NCI-H1436 treated with DMSO at 0.1 percent for 48 hours (cell line): ENCODE measurements around the gene FAM114A1.
"Not testable (repeated sequence)": the region's sequence is repeated elsewhere in the genome, so short reads cannot be mapped to it uniquely, and the experiment has no call there.

Experiments
- DNase-seq: peaks from one replicate; lab custom pipeline; 2025; lab: John Stamatoyannopoulos, UW

Gene FAM114A1

GRCh38 chr4:38904090-38904666 is 36.6 kb downstream of the FAM114A1 start:
- no peak for DNase-seq

GRCh38 chr4:38904682-38905081 is 37.1 kb downstream of the FAM114A1 start:
- DNase-seq, result no peak

- DNase-seq, result no peak
Observed at GRCh38 chr4:38905652-38906385, 38.2 kb downstream of the FAM114A1 start.

DNA sequence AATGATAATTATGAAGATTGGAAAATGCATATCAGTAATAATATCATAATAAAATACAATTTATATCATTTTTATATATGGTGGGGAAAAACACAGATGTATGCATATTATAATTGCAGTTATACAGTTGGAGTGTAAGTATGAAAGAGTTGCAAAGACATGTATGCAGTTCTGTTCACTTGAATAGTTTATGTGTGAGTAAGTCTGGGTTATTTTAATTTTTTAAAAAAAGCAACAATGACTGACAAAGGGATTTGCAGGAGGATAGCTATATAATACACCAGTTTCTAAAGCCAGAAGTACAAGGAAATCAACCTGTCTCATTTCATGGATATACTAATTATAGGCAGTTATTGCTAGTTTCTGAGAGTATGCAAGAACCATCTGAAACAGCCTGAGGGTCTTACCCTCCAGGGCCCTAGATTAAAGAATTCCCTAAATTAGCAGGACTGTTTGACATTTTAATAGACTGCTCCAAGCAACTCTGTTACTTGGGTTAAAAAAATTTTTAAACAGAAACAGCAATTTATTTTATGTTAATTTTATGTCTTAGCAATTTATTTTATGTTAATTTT is 40.2 kb downstream of the FAM114A1 start:
- no peak for DNase-seq

GRCh38 chr4:38909015-38909414 is 41.4 kb downstream of the FAM114A1 start:
- no peak for DNase-seq

GRCh38 chr4:38911257-38911656 is 43.7 kb downstream of the FAM114A1 start:
- DNase-seq, result no peak

- DNase-seq, result no peak
Observed at GRCh38 chr4:38914854-38915253, 47.2 kb downstream of the FAM114A1 start.

DNA sequence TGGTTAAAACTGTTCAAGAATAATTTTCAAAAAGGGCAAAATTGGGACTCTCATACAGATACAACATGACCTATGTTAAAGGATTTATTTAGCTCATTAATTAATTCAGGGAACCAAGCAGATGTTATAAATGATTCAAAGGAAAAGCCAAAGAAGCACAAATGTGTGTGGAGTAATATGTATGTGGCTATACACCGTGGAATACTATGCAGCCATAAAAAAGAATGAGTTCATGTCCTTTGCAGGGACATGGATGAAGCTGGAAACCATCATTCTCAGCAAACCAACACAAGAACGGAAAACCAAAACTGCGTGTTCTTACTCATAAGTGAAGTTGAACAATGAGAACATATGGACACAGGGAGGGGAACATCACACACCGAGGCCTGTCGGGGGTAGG is 48.7 kb downstream of the FAM114A1 start:
- DNase-seq, result not testable (repeated sequence)

GRCh38 chr4:38917481-38918025 is 49.9 kb downstream of the FAM114A1 start:
- DNase-seq, result no peak

GRCh38 chr4:38919494-38919893 is 51.9 kb downstream of the FAM114A1 start:
- DNase-seq, result no peak

DNA sequence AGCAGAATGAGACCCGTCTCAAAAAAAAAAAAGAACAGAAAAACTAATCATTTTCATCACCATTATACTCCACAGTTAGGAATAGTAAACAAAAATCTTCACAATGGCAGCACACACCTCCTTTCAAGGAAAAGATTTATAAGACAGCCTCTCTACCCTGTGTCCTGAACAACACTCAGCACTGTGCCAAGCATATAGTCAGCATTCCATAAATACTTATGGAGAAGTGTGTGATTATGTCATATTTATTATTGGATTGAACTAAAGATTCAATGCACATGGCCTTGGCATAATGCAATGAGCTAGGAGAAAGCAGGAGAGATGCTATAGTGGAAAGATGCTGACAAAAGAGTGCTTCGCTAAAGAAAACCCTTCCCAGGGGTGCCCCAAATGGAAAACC is 52.6 kb downstream of the FAM114A1 start:
- DNase-seq, result no peak

GRCh38 chr4:38920677-38921076 is 53.1 kb downstream of the FAM114A1 start:
- no peak for DNase-seq

DNA sequence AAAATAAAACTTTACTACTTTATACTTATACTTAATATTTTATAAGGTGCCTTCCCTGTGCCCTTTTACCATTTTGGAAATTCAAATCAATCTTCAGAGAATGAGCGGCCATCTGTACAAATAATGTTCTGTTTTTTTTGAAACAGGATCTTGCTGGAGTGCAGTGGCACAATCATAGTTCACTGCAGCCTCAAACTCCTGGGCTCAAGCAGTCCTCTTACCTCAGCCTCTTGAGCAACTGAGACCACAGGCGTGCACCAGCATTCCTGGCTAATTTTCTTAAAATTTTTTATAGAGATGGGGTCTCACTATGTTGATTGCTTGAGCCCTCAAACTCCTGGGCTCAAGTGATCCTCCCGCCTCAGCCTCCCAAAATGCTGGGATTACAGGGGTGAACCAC is 53.5 kb downstream of the FAM114A1 start:
- DNase-seq, result no peak

DNA sequence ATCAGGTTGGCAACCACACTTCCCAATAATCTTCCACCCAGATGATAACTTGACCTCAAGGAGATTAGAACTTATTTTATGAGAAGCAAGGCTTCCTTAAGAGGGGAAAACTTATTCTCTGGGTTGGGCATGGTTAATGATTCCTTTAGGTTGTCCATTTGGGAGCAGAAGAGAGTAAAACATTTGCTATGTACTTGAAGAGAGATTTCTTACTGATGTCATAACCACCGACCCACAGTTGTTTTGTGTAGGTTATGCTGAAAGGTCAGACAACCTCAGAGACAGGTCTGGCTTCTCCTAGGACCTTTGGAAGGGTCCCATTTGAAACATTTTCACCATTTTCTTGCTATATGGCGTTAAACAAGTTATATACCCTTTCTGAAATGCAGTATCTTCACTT is 56.1 kb downstream of the FAM114A1 start:
- no peak for DNase-seq

DNA sequence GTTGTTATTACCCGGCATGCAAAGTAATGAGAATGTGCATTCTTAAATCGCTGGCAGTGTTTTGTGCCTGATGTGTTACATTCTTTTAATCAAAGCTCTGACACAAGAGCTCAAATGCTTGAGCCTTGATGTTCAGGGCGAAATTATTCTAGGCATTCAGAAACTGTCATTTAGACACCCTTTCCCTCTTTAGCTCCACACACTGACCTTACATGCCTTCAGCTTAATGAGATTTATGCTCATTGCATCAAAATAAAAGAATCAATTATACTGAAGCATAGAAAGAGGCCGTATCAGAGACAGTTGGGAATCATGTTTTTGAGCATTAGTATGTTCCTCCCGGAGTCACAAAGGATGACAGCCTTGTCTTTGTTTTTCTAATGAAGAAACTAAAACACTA is 56.7 kb downstream of the FAM114A1 start:
- no peak for DNase-seq

DNA sequence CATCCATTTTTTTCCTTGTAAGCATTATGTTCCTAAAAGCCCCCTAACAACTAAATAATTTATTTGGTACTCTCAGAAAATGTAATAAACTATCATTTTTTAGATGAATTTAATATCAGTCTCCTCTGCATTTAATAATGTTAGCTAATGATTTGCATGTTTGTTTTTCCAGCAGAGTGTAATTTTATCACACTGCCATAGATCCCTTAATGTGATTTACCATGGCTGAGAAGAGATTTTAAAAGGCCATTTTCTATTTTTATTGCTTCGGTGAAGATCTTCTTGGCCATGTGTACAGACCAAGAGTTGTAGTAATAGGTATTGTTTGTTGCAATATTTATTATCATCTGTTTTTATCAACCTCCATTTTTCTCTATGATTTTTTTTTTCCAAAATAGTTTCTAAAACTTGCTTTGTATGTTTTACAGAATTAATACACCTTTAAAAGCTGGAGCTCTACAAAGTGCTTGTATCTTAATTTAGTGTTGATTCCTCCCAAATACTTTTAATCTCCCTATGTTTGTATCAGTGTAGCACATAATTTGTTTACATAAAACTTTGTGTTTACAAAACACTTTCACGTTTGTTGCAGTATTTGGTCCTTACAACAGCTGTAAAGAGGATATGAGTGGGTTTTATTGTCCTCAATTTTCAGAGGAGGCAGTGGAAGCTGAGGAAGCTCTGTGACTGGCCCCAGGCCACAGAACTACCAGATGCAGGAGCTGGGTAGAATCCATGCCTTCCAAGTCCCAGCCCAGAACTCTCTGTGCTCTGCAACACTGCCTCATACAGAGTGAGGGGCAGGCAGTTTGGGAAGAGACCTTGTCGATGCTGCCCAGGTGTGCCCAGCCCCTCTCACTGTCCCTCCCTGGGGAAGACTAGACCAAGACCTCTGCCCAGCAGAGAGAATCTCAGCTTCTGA is 58.1 kb downstream of the FAM114A1 start:
- no peak for DNase-seq

DNA sequence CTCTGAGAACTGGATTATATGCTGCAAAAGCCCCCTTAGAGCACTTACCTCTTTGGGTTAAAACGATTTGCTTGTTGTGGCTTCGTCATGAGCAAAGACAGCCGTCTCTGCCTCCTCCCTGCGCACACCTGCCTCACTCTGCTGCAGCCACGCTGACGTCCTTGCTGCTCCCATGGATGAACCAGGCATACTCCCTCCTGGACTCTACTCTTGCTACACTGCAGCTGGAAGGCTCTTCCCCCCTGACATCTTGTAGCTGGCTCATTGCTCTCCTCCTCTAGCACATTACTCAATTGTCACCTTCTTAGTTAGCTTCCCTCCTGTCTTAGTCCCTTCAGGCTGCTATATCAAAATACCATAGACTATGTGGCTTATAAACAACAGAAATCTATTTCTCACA is 59.3 kb downstream of the FAM114A1 start:
- no peak for DNase-seq

- DNase-seq, result no peak
Observed at GRCh38 chr4:38928568-38928967, 61.0 kb downstream of the FAM114A1 start.

GRCh38 chr4:38928974-38929373 is 61.4 kb downstream of the FAM114A1 start:
- no peak for DNase-seq

- DNase-seq, result no peak
Observed at GRCh38 chr4:38930204-38930603, 62.6 kb downstream of the FAM114A1 start.

DNA sequence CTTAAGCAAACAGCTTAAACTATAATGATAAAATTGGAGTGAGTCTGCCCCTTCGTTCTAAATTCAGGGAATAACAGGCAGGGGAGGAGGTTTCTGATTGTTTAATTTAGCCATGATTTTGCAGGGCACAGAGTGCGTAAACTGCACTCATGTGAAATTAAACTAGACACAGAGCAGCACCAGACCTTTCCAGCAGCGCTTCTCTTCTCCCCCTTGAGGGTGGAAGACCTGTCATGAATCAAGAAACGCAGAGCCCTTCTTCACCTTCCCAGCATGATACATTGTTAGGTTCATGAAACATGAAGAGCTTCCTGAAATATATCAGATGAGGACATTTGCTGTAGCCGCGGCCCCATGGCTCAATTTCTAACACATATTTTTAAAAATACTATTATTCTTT is 63.1 kb downstream of the FAM114A1 start:
- DNase-seq, result no peak

DNA sequence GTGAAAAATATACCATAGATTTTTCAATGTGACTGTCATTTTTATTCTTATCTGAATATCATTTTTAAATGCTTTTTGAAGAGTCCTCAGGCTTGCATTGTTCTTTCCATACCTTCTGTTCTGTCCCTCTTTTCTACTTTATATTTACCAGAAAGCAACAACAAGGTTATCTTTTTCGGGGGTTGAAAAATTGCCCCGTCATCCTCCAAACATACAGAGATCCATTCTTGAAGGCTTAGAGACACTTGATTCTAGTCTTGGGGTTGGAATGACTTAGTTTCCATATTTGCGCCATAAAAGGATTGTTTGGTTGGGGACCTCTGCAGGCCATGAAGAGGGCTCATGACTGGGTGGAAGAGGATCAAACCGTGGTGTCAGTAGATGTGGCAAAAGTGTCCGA is 63.5 kb downstream of the FAM114A1 start:
- DNase-seq, result no peak
